Skin epidermis (tissue), 12 donors: ENCODE data around the gene PCDHB7.
A peak's percentile ranks its signal among the peaks of the same experiment; 100 is the strongest.
"Not testable (repeated sequence)": the region's sequence is repeated elsewhere in the genome, so short reads cannot be mapped to it uniquely, and the experiment has no call there.

Source experiments
- H3K27ac ChIP-seq, 21 experiments: fragments of 200-600 bp; sonication (generic) in 11 of 21; one replicate each; pipeline ENCODE4 v1.5.0; 2020; ENCODE audit warnings: mild to moderate bottlenecking in 3 of 21, inconsistent platforms in 2 of 21, moderate library complexity in 2 of 21
- H3K4me3 ChIP-seq, 7 experiments: fragments of 200-600 bp; sonication (generic) in 2 of 7; one replicate each; pipeline ENCODE4 v1.5.0; 2020; ENCODE audit warnings: inconsistent platforms in 2 of 7, mild to moderate bottlenecking in 2 of 7, moderate library complexity in 1 of 7

PCDHB7 gene

DNA sequence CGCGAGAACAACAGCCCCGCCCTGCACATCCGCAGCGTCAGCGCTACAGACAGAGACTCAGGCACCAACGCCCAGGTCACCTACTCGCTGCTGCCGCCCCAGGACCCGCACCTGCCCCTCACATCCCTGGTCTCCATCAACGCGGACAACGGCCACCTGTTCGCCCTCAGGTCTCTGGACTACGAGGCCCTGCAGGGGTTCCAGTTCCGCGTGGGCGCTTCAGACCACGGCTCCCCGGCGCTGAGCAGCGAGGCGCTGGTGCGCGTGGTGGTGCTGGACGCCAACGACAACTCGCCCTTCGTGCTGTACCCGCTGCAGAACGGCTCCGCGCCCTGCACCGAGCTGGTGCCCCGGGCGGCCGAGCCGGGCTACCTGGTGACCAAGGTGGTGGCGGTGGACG is 43.1 kb downstream of the PCDHB7 start:
- not testable (repeated sequence) for H3K27ac ChIP-seq, H3K4me3 ChIP-seq

DNA sequence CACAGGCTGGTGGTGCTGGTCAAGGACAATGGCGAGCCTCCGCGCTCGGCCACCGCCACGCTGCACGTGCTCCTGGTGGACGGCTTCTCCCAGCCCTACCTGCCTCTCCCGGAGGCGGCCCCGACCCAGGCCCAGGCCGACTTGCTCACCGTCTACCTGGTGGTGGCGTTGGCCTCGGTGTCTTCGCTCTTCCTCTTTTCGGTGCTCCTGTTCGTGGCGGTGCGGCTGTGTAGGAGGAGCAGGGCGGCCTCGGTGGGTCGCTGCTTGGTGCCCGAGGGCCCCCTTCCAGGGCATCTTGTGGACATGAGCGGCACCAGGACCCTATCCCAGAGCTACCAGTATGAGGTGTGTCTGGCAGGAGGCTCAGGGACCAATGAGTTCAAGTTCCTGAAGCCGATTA is 43.6 kb downstream of the PCDHB7 start:
- H3K27ac ChIP-seq, H3K4me3 ChIP-seq: not testable (repeated sequence)

- H3K4me3 ChIP-seq: peak within 1 kb of the TSS in 1 of 7 experiments; percentile 7
- H3K27ac ChIP-seq: no peak within 1 kb of the TSS
These were observed 50.8 kb downstream of the PCDHB7 start, which contains the start of gene PCDHB14 for GRCh38 chr5:141223112-141223783. TSS of gene PCDHB14 (plus strand) at chr5:141223343. CDS start at chr5:141223506, 163 bp downstream.

DNA sequence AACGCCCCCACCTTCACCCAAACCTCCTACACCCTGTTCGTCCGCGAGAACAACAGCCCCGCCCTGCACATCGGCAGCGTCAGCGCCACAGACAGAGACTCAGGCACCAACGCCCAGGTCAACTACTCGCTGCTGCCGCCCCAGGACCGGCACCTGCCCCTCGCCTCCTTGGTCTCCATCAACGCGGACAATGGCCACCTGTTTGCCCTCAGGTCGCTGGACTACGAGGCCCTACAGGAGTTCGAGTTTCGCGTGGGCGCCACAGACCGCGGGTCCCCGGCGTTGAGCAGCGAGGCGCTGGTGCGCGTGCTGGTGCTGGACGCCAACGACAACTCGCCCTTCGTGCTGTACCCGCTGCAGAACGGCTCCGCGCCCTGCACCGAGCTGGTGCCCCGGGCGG is 52.4 kb downstream of the PCDHB7 start:
- H3K27ac ChIP-seq, H3K4me3 ChIP-seq: not testable (repeated sequence)

DNA sequence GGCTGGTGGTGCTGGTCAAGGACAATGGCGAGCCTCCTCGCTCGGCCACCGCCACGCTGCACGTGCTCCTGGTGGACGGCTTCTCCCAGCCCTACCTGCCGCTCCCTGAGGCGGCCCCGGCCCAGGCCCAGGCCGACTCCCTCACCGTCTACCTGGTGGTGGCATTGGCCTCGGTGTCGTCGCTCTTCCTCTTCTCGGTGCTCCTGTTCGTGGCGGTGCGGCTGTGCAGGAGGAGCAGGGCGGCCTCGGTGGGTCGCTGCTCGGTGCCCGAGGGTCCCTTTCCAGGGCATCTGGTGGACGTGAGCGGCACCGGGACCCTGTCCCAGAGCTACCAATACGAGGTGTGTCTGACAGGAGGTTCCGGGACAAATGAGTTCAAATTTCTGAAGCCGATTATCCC is 53.0 kb downstream of the PCDHB7 start:
- not testable (repeated sequence) for H3K27ac ChIP-seq, H3K4me3 ChIP-seq
